GM12873 (cell line): ENCODE measurements around the gene TUBA1C.

Experiments used
- CTCF ChIP-seq: IDR thresholded peaks from 2 replicates; pipeline ENCODE4 v1.5.1; 2012; ENCODE audit warnings: low read depth, mild to moderate bottlenecking, moderate library complexity, low read length, control low read depth; ENCODE audit not compliant: insufficient read depth; ENCODE audit errors: missing control alignments

Gene TUBA1C

GRCh38 chr12:49264873-49265792 is at the start of gene TUBA1C:
Gene TUBA1C, plus strand, starts transcription at chr12:49265082. Its CDS starts 100 bp downstream, at chr12:49265182.
- TF ChIP-seq CTCF, result no peak

GRCh38 chr12:49219417-49220026 is 45.4 kb upstream of the TUBA1C start:
- no peak for TF ChIP-seq CTCF

GRCh38 chr12:49220972-49221371 is 43.9 kb upstream of the TUBA1C start:
- TF ChIP-seq CTCF, result no peak

- TF ChIP-seq CTCF, result no peak
Measured at GRCh38 chr12:49223122-49223521, 41.8 kb upstream of the TUBA1C start.

GRCh38 chr12:49223590-49224369 is 41.1 kb upstream of the TUBA1C start:
- no peak for TF ChIP-seq CTCF

GRCh38 chr12:49225576-49226166 is 39.2 kb upstream of the TUBA1C start:
- peak; percentile 20 for TF ChIP-seq CTCF

- TF ChIP-seq CTCF, result no peak
Measured at GRCh38 chr12:49227713-49228112, 37.2 kb upstream of the TUBA1C start.
